ENCODE data around the gene DHRS7B.

Gene DHRS7B

DNA sequence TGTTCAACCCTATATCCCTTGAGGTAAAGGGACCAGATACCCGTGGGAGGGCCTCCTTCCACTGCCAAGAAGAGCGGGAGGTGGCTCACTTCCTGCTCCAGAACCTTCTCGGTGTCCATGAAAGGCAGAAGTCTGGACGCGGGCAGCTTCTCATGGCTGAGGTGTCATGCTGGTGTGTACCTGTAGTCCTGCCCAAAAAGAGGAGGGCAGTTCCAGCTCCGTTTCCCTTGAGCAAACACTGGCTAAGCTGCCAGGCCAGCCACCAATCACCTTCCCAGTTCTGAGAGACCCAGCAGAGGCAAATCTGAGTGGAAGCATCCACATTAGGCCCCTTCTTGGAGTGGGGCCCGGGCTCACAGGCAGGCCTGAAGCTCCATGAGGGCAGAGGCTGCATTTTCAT lies 81.6 kb downstream of the DHRS7B start:
- H3K36me3 ChIP-seq (replicated peaks; ENCODE audit: low read depth, low read length), result no peaks in the 10 kb centered on the region
- H3K4me2 ChIP-seq (ENCODE audit: low read length), result no peak overlapping the region
- no peak overlapping the region for H3K9ac ChIP-seq (ENCODE audit: low read length)
- no peak overlapping the region for H2AFZ ChIP-seq (ENCODE audit: low read depth, low read length)
- H3K4me3 ChIP-seq (ENCODE audit: low read length), result no peak overlapping the region
- no peak overlapping the region for H3K27ac ChIP-seq (ENCODE audit: low read length)
- no peak for TF ChIP-seq EZH2phosphoT487 (IDR thresholded peaks at IDR 0.05; ENCODE audit: low read depth)
- TF ChIP-seq, protein P1, sequence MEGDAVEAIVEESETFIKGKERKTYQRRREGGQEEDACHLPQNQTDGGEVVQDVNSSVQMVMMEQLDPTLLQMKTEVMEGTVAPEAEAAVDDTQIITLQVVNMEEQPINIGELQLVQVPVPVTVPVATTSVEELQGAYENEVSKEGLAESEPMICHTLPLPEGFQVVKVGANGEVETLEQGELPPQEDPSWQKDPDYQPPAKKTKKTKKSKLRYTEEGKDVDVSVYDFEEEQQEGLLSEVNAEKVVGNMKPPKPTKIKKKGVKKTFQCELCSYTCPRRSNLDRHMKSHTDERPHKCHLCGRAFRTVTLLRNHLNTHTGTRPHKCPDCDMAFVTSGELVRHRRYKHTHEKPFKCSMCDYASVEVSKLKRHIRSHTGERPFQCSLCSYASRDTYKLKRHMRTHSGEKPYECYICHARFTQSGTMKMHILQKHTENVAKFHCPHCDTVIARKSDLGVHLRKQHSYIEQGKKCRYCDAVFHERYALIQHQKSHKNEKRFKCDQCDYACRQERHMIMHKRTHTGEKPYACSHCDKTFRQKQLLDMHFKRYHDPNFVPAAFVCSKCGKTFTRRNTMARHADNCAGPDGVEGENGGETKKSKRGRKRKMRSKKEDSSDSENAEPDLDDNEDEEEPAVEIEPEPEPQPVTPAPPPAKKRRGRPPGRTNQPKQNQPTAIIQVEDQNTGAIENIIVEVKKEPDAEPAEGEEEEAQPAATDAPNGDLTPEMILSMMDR (IDR thresholded peaks at IDR 0.05; ENCODE audit: low read depth, low read length), result no peak
- H4K20me1 ChIP-seq (ENCODE audit: insufficient read depth, low read length), result peaks cover 5% of the 10 kb centered on the region; the same call in 1 of the 2 replicates
- no peaks in the 10 kb centered on the region for H3K27me3 ChIP-seq (ENCODE audit: low read depth, low read length)
- H3K79me2 ChIP-seq (ENCODE audit: low read length), result peaks cover 79% of the 10 kb centered on the region
- peaks cover 8% of the 10 kb centered on the region for H3K4me1 ChIP-seq (ENCODE audit: low read length)
- H3K9me3 ChIP-seq (ENCODE audit: insufficient read depth, low read length), result no peaks in the 10 kb centered on the region

GRCh38 chr17:21209511-21210175 lies 82.9 kb downstream of the DHRS7B start:
- peaks cover 85% of the 10 kb centered on the region for H3K79me2 ChIP-seq (ENCODE audit: low read length)
- H3K27me3 ChIP-seq (ENCODE audit: low read depth, low read length), result no peaks in the 10 kb centered on the region
- no peaks in the 10 kb centered on the region for H3K9me3 ChIP-seq (ENCODE audit: insufficient read depth, low read length)
- peaks cover 8% of the 10 kb centered on the region for H3K4me1 ChIP-seq (ENCODE audit: low read length)
- peaks cover 5% of the 10 kb centered on the region; the same call in 1 of the 2 replicates for H4K20me1 ChIP-seq (ENCODE audit: insufficient read depth, low read length)
- H3K27ac ChIP-seq (ENCODE audit: low read length), result no peak overlapping the region
- no peak overlapping the region for H2AFZ ChIP-seq (ENCODE audit: low read depth, low read length)
- no peak overlapping the region for H3K4me3 ChIP-seq (ENCODE audit: low read length)
- TF ChIP-seq, protein P1 (IDR thresholded peaks at IDR 0.05; ENCODE audit: low read depth, low read length), result no peak
- TF ChIP-seq EZH2phosphoT487 (IDR thresholded peaks at IDR 0.05; ENCODE audit: low read depth), result no peak
- no peaks in the 10 kb centered on the region for H3K36me3 ChIP-seq (replicated peaks; ENCODE audit: low read depth, low read length)
- H3K4me2 ChIP-seq (ENCODE audit: low read length), result no peak overlapping the region
- no peak overlapping the region for H3K9ac ChIP-seq (ENCODE audit: low read length)

DNA sequence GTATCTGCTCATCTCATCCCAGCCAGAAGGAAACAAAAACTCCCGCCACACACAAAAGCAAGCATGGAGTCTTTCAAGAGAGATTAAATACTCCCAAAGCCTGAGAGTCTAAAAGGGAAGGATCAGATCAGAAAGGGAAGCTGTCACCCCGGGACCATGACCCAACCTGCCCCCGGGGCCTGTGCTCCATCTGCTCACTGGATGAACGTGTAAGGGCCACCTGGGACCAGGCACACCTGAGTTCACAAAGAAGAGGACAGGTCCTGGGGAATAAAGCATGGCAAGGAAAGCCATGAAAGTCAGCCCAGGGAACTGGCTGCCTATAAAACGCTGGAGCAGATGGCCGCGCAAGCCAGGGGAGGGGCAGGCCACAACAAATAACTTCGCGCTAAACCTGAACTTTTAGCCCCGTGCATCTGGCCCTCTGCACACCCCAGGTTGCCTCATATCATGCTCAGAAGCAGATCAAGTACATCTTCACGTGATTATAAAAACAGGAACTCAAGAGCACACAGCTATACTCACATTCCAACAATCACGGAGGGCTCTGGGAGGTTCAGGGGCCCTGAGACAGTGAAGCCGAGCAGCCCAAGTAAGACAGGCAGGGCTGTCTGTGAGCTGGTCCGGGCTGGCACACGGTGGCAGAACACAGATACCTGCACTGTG lies 83.8 kb downstream of the DHRS7B start:
- no peaks in the 10 kb centered on the region for H3K9me3 ChIP-seq (ENCODE audit: insufficient read depth, low read length)
- no peak overlapping the region for H3K4me3 ChIP-seq (ENCODE audit: low read length)
- TF ChIP-seq, protein P1 (IDR thresholded peaks at IDR 0.05; ENCODE audit: low read depth, low read length), result no peak
- no peak for TF ChIP-seq EZH2phosphoT487 (IDR thresholded peaks at IDR 0.05; ENCODE audit: low read depth)
- no peak overlapping the region for H3K4me2 ChIP-seq (ENCODE audit: low read length)
- H3K36me3 ChIP-seq (replicated peaks; ENCODE audit: low read depth, low read length), result no peaks in the 10 kb centered on the region
- no peak overlapping the region for H2AFZ ChIP-seq (ENCODE audit: low read depth, low read length)
- H3K27ac ChIP-seq (ENCODE audit: low read length), result no peak overlapping the region
- H3K79me2 ChIP-seq (ENCODE audit: low read length), result peaks cover 86% of the 10 kb centered on the region
- H3K27me3 ChIP-seq (ENCODE audit: low read depth, low read length), result no peaks in the 10 kb centered on the region
- H3K9ac ChIP-seq (ENCODE audit: low read length), result no peak overlapping the region
- H4K20me1 ChIP-seq (ENCODE audit: insufficient read depth, low read length), result peaks cover 5% of the 10 kb centered on the region; the same call in 1 of the 2 replicates
- peaks cover 10% of the 10 kb centered on the region for H3K4me1 ChIP-seq (ENCODE audit: low read length)

DNA sequence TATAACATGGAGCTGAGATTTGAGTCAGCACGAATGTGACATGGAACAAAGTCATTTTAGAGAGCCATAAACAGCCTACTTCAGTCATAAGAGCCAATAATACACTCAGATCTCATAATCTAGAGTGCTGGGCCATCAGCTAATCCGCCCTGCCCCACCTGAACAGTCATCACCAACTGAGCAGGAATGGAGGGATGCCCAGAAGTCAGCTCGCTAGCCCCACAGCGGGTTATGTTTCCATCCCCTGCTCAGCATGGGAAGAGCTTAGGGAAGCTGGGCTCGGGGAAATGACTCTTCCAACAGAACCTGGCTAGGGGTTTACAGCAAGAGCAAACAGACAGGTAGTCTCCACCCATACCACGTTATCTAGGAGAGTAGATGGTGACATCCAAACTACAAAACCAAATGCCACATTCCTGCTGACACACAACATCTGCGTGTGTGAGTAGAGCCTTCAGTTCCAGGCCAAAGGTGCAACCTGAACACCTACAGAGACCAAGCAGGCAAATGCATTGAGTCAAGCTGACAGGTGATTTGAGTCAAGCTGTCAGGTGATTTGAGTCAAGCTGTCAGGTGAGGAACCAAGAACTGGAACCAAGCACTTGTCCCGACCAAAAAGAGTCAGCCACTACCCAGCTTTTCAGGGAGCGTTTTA lies 85.2 kb downstream of the DHRS7B start:
- Histone ChIP-seq H3K36me3 (replicated peaks; ENCODE audit: low read depth, low read length) (no peaks in the 10 kb centered on the region), H3K27ac (ENCODE audit: low read length) (no peak overlapping the region), H3K79me2 (ENCODE audit: low read length) (peaks cover 77% of the 10 kb centered on the region), H3K4me1 (ENCODE audit: low read length) (peaks cover 10% of the 10 kb centered on the region), H2AFZ (ENCODE audit: low read depth, low read length) (no peak overlapping the region), H3K9me3 (ENCODE audit: insufficient read depth, low read length) (no peaks in the 10 kb centered on the region), H3K9ac (ENCODE audit: low read length) (no peak overlapping the region), H3K4me3 (ENCODE audit: low read length) (no peak overlapping the region), H3K4me2 (ENCODE audit: low read length) (peak overlapping the region; percentile 72; the same call in 1 of the 2 replicates), H4K20me1 (ENCODE audit: insufficient read depth, low read length) (peaks cover 5% of the 10 kb centered on the region; the same call in 1 of the 2 replicates), H3K27me3 (ENCODE audit: low read depth, low read length) (no peaks in the 10 kb centered on the region)
- no peak for TF ChIP-seq EZH2phosphoT487 (IDR thresholded peaks at IDR 0.05; ENCODE audit: low read depth)
- TF ChIP-seq, protein P1 (IDR thresholded peaks at IDR 0.05; ENCODE audit: low read depth, low read length), result no peak
